Naive thymus-derived CD8-positive, alpha-beta T cell (primary cell): ENCODE results near the gene MCM6. TPM values are rescaled to one million over a fixed set of nuclear protein-coding genes. Genes with fewer than 3 reads are reported as not detected.
A peak's percentile ranks its signal among the peaks of the same experiment; 100 is the strongest.
"Not testable (repeated sequence)": the region's sequence is repeated elsewhere in the genome, so short reads cannot be mapped to it uniquely, and the experiment has no call there.

ENCODE experiments used
- ATAC-seq, 2 donors: fragments of 150-1000 bp; cut with Tn5 transposase in 1 of 2; sonication (Bioruptor Pico), chemical (Tn5 transposase) in 1 of 2; 1 replicate in 1 of 2; 2 replicates in 1 of 2; pipeline ENCODE4 v1.10.0; 2021; ENCODE audit warnings: mild to moderate bottlenecking in 2 of 2, moderate library complexity in 2 of 2
- POLR2A ChIA-PET: fragments of 350-600 bp; sonication (Branson Sonifier 250); formaldehyde crosslinking; loops from one replicate; lab custom pipeline; 2021; ENCODE audit warnings: antibody characterized with exemption; lab: Charles Lee
- DNase-seq, 10 donors: peaks; one replicate each; pipeline versions ENCODE4 v3.0.0 to v3.0.0-alpha.2; 2020 to 2022
- H3K27ac Mint-ChIP-seq, 10 donors: one replicate each; pipeline ENCODE4 v1.8.0; 2020 to 2022; ENCODE audit warnings: mild to moderate bottlenecking in 10 of 10, mixed read lengths in 10 of 10, moderate library complexity in 4 of 10, inconsistent platforms in 1 of 10
- H3K27me3 Mint-ChIP-seq, 5 donors: one replicate each; pipeline ENCODE4 v1.8.0; 2021 to 2022; ENCODE audit warnings: mixed read lengths in 5 of 5
- H3K36me3 Mint-ChIP-seq, 3 donors: one replicate each; pipeline ENCODE4 v1.8.0; 2020 to 2022; ENCODE audit warnings: mixed read lengths in 3 of 3, mild to moderate bottlenecking in 2 of 3, inconsistent platforms in 1 of 3
- H3K4me1 Mint-ChIP-seq, 4 donors: one replicate each; pipeline ENCODE4 v1.8.0; 2021 to 2022; ENCODE audit warnings: mixed read lengths in 4 of 4
- H3K4me3 Mint-ChIP-seq, 10 donors: one replicate each; pipeline ENCODE4 v1.8.0; 2020 to 2022; ENCODE audit warnings: mild to moderate bottlenecking in 10 of 10, mixed read lengths in 10 of 10, moderate library complexity in 6 of 10, inconsistent platforms in 1 of 10
- H3K9me3 Mint-ChIP-seq, 9 donors: one replicate each; pipeline ENCODE4 v1.8.0; 2020 to 2022; ENCODE audit warnings: mixed read lengths in 9 of 9, mild to moderate bottlenecking in 3 of 9, inconsistent platforms in 1 of 9, moderate library complexity in 1 of 9
- polyA plus RNA-seq, 3 donors: library from polyadenylated mRNA; unstranded; fragments of 300-500 nt; fragmentation: Illumina TruSeq; gene quantifications; one replicate each; pipeline ENCODE4 v1.2.3, GENCODE V29; 2021
- total RNA-seq, 8 experiments: library from RNA in 2 of 8; stranded (reverse) in 2 of 8; gene quantifications; one replicate each; pipeline ENCODE4 v1.2.3 and lab custom pipeline; 2021 to 2026

MCM6 gene
- total and polyA plus RNA-seq, 5 experiments from 2014 or later: 19.2 to 29.6 (median 24.3) TPM

- Mint-ChIP-seq H3K27me3 (no peaks in the 10 kb centered on the region), H3K9me3 (no peaks in the 10 kb centered on the region)
- POLR2A ChIA-PET: interaction anchor here (0.7 kb wide), 2 partner anchors 12 to 454 kb away, joined by 3 to 7 read pairs; no protein-coding TSS in a partner anchor
Measured at GRCh38 chr2:135894930-135895329, 18.7 kb upstream of the MCM6 start.

GRCh38 chr2:135893374-135893794 is 17.1 kb upstream of the MCM6 start:
- Mint-ChIP-seq H3K4me3 (no peak overlapping the region), H3K27ac (no peak overlapping the region), H3K36me3 (peaks cover 0 to 2% (median 0%) of the 10 kb centered on the region in 3 donors), H3K4me1 (peaks cover 0 to under 1% (median 0%) of the 10 kb centered on the region in 4 donors), H3K9me3 (no peaks in the 10 kb centered on the region), H3K27me3 (no peaks in the 10 kb centered on the region)
- DNase-seq: no peak
- no peak for ATAC-seq
- POLR2A ChIA-PET: no interaction called here

More at GRCh38 chr2:135894930-135895329, 18.7 kb upstream of the MCM6 start:
- Mint-ChIP-seq H3K4me3 (no peak overlapping the region), H3K27ac (no peak overlapping the region), H3K36me3 (peaks cover 0 to 3% (median 2%) of the 10 kb centered on the region in 3 donors), H3K4me1 (peaks cover 0 to 2% (median 0%) of the 10 kb centered on the region in 4 donors)
- no peak for ATAC-seq
- DNase-seq: no peak

- H3K27ac Mint-ChIP-seq: no peak overlapping the region
- DNase-seq: no peak
- POLR2A ChIA-PET: no interaction called here
Measured at GRCh38 chr2:135890835-135891234, 14.6 kb upstream of the MCM6 start.

GRCh38 chr2:135890149-135890548 is 13.9 kb upstream of the MCM6 start:
- H3K36me3 Mint-ChIP-seq: peaks cover 0 to 2% (median 0%) of the 10 kb centered on the region in 3 donors
- POLR2A ChIA-PET: interaction anchor here (0.6 kb wide), 1 partner anchor 38 kb away, joined by 3 read pairs; no protein-coding TSS in a partner anchor
- DNase-seq (no peak), ATAC-seq (no peak)
- peaks cover 3 to 8% (median 6%) of the 10 kb centered on the region in 4 donors for H3K4me1 Mint-ChIP-seq
- no peak overlapping the region for H3K4me3 Mint-ChIP-seq
- peaks cover 0 to 1% (median 0%) of the 10 kb centered on the region in 9 donors for H3K9me3 Mint-ChIP-seq
- no peak overlapping the region for H3K27ac Mint-ChIP-seq
- H3K27me3 Mint-ChIP-seq: peaks cover 0 to 5% (median 0%) of the 10 kb centered on the region in 5 donors

More at GRCh38 chr2:135890835-135891234, 14.6 kb upstream of the MCM6 start:
- Mint-ChIP-seq H3K4me3 (no peak overlapping the region), H3K9me3 (peaks cover 0 to 1% (median 0%) of the 10 kb centered on the region in 9 donors), H3K27me3 (no peaks in the 10 kb centered on the region), H3K4me1 (peaks cover 3 to 8% (median 6%) of the 10 kb centered on the region in 4 donors), H3K36me3 (peaks cover 0 to 2% (median 0%) of the 10 kb centered on the region in 3 donors)
- no peak for ATAC-seq

- H3K4me1 Mint-ChIP-seq, H3K27me3 Mint-ChIP-seq, H3K9me3 Mint-ChIP-seq, POLR2A ChIA-PET, H3K36me3 Mint-ChIP-seq, H3K27ac Mint-ChIP-seq, H3K4me3 Mint-ChIP-seq, ATAC-seq, DNase-seq: not testable (repeated sequence)
Measured at GRCh38 chr2:135888587-135888986, 12.3 kb upstream of the MCM6 start.

GRCh38 chr2:135885709-135886108 is 9.5 kb upstream of the MCM6 start:
- Mint-ChIP-seq H3K4me1 (peaks cover 3 to 8% (median 6%) of the 10 kb centered on the region in 4 donors), H3K4me3 (no peak overlapping the region), H3K27me3 (peaks cover 0 to 5% (median 0%) of the 10 kb centered on the region in 5 donors), H3K36me3 (peaks cover 0 to 2% (median 0%) of the 10 kb centered on the region in 3 donors), H3K9me3 (peaks cover 0 to 1% (median 0%) of the 10 kb centered on the region in 9 donors), H3K27ac (no peak overlapping the region)
- DNase-seq (no peak), ATAC-seq (no peak)
- POLR2A ChIA-PET: no interaction called here

- POLR2A ChIA-PET: interaction anchor here (1.1 kb wide), 1 partner anchor 13 kb away, joined by 7 read pairs; no protein-coding TSS in a partner anchor
- no peak overlapping the region for H3K4me3 Mint-ChIP-seq
- no peak overlapping the region for H3K27ac Mint-ChIP-seq
- ATAC-seq (no peak), DNase-seq (no peak)
- peaks cover 0 to 5% (median 0%) of the 10 kb centered on the region in 5 donors for H3K27me3 Mint-ChIP-seq
- peaks cover 1 to 5% (median 3%) of the 10 kb centered on the region in 4 donors for H3K4me1 Mint-ChIP-seq
- H3K36me3 Mint-ChIP-seq: no peaks in the 10 kb centered on the region
- no peaks in the 10 kb centered on the region for H3K9me3 Mint-ChIP-seq
Measured at GRCh38 chr2:135882415-135882814, 6.2 kb upstream of the MCM6 start.

- peak in 1 of 10 donors; percentile 1 for DNase-seq
- not testable (repeated sequence) for H3K9me3 Mint-ChIP-seq, H3K27me3 Mint-ChIP-seq, ATAC-seq
- POLR2A ChIA-PET: interaction anchor here (0.6 to 2.1 kb wide), 6 partner anchors 11 to 505 kb away, joined by 3 to 9 read pairs (median 4); partner anchors contain the start of genes R3HDM1, UBXN4 and ZRANB3
- Mint-ChIP-seq H3K27ac (peak overlapping the region; percentile 84 to 99 (median 95)), H3K4me3 (peak overlapping the region; percentile 88 to 97 (median 92)), H3K4me1 (peaks cover 24 to 42% (median 38%) of the 10 kb centered on the region in 4 donors), H3K36me3 (peaks cover 0 to 22% (median 2%) of the 10 kb centered on the region in 3 donors)
Measured at GRCh38 chr2:135876770-135877169, 527 bp upstream of the MCM6 start.

- Mint-ChIP-seq H3K4me1 (peaks cover 25 to 42% (median 39%) of the 10 kb centered on the region in 4 donors), H3K36me3 (peaks cover under 1 to 34% (median 4%) of the 10 kb centered on the region in 3 donors), H3K9me3 (no peaks in the 10 kb centered on the region), H3K27ac (peak overlapping the region; percentile 84 to 99 (median 97)), H3K4me3 (peak overlapping the region; percentile 88 to 97 (median 94)), H3K27me3 (peaks cover 0 to 1% (median 0%) of the 10 kb centered on the region in 5 donors)
- DNase-seq: peak; percentile 59 to 89 (median 78)
- POLR2A ChIA-PET: interaction anchor here (0.6 to 2.1 kb wide), 11 partner anchors 10 to 957 kb away, joined by 3 to 9 read pairs (median 4); partner anchors contain the start of genes CCNT2, LCT, R3HDM1 and ZRANB3
- peak; percentile 78 to 83 for ATAC-seq
Measured at GRCh38 chr2:135875491-135876065, 665 bp downstream of the MCM6 start.

- Mint-ChIP-seq H3K4me3 (peak overlapping the region; percentile 88 to 97 (median 94)), H3K27me3 (peaks cover 0 to 1% (median 0%) of the 10 kb centered on the region in 5 donors), H3K36me3 (peaks cover 4 to 41% (median 4%) of the 10 kb centered on the region in 3 donors), H3K27ac (peak overlapping the region; percentile 35 to 99 (median 96)), H3K9me3 (no peaks in the 10 kb centered on the region), H3K4me1 (peaks cover 25 to 42% (median 39%) of the 10 kb centered on the region in 4 donors)
- POLR2A ChIA-PET: interaction anchor here (0.6 to 2.1 kb wide), 8 partner anchors 9 to 957 kb away, joined by 3 to 9 read pairs (median 4); partner anchors contain the start of genes CCNT2, LCT, R3HDM1 and ZRANB3
- peak in 1 of 10 donors; percentile 1 for DNase-seq
- no peak for ATAC-seq
Measured at GRCh38 chr2:135874777-135875365, 1.4 kb downstream of the MCM6 start.

- POLR2A ChIA-PET: no interaction called here
- no peak for ATAC-seq
Measured at GRCh38 chr2:135870571-135870970, 5.7 kb downstream of the MCM6 start.

GRCh38 chr2:135863233-135863632 is 13.0 kb downstream of the MCM6 start:
- peaks cover 0 to 13% (median 7%) of the 10 kb centered on the region in 4 donors for H3K4me1 Mint-ChIP-seq
- peaks cover 20 to 91% (median 41%) of the 10 kb centered on the region in 3 donors for H3K36me3 Mint-ChIP-seq
- no peaks in the 10 kb centered on the region for H3K9me3 Mint-ChIP-seq
- ATAC-seq: no peak
- no peak overlapping the region for H3K4me3 Mint-ChIP-seq
- no peak for DNase-seq
- H3K27ac Mint-ChIP-seq: no peak overlapping the region
- POLR2A ChIA-PET: no interaction called here
- H3K27me3 Mint-ChIP-seq: no peaks in the 10 kb centered on the region

More at GRCh38 chr2:135870571-135870970, 5.7 kb downstream of the MCM6 start:
- DNase-seq: no peak
- peaks cover 16 to 84% (median 31%) of the 10 kb centered on the region in 3 donors for H3K36me3 Mint-ChIP-seq
- H3K27ac Mint-ChIP-seq: no peak overlapping the region
- H3K27me3 Mint-ChIP-seq: no peaks in the 10 kb centered on the region
- H3K4me1 Mint-ChIP-seq: peaks cover 22 to 39% (median 28%) of the 10 kb centered on the region in 4 donors
- H3K9me3 Mint-ChIP-seq: no peaks in the 10 kb centered on the region
- no peak overlapping the region for H3K4me3 Mint-ChIP-seq
